GM23248 (cell line): ENCODE results near the gene LFNG. TPM values are rescaled to one million over a fixed set of nuclear protein-coding genes. Genes with fewer than 3 reads are reported as not detected.

Experiments used
- DNase-seq: peaks from one replicate; pipeline ENCODE4 v3.0.0-alpha.2; 2015
- H2AFZ ChIP-seq: fragments of 200-600 bp; sonication (generic); 2 replicates; pipeline ENCODE4 v1.6.1; 2016; ENCODE audit warnings: antibody characterized with exemption
- H3F3A ChIP-seq: fragments of 200-600 bp; sonication (generic); 2 replicates; pipeline ENCODE4 v1.6.1; 2016; ENCODE audit warnings: mild to moderate bottlenecking, antibody characterized with exemption, mixed run types; ENCODE audit not compliant: insufficient read depth
- H3K27ac ChIP-seq: fragments of 200-600 bp; sonication (generic); 2 replicates; pipeline ENCODE4 v1.5.1; 2016; ENCODE audit warnings: mild to moderate bottlenecking
- H3K27me3 ChIP-seq: fragments of 200-600 bp; sonication (generic); replicated peaks from 2 replicates; pipeline ENCODE4 v1.6.1; 2016; ENCODE audit warnings: mild to moderate bottlenecking; ENCODE audit not compliant: insufficient read depth
- H3K36me3 ChIP-seq: fragments of 200-600 bp; sonication (generic); 2 replicates; pipeline ENCODE4 v1.6.1; 2016; ENCODE audit warnings: low read depth, mild to moderate bottlenecking
- H3K4me1 ChIP-seq: fragments of 200-600 bp; sonication (generic); 2 replicates; pipeline ENCODE4 v1.6.1; 2016; ENCODE audit warnings: mild to moderate bottlenecking; ENCODE audit not compliant: insufficient read depth
- H3K4me2 ChIP-seq: fragments of 200-600 bp; sonication (generic); one replicate; pipeline ENCODE4 v1.6.1; 2016; ENCODE audit warnings: mild to moderate bottlenecking; ENCODE audit not compliant: unreplicated experiment
- H3K4me3 ChIP-seq: fragments of 200-600 bp; sonication (generic); 2 replicates; pipeline ENCODE4 v1.5.1; 2016; ENCODE audit warnings: mild to moderate bottlenecking
- H3K79me2 ChIP-seq: fragments of 200-600 bp; sonication (generic); 2 replicates; pipeline ENCODE4 v1.6.1; 2016; ENCODE audit warnings: mild to moderate bottlenecking; ENCODE audit not compliant: insufficient read depth
- H3K9ac ChIP-seq: fragments of 200-600 bp; sonication (generic); 2 replicates; pipeline ENCODE4 v1.6.1; 2016; ENCODE audit warnings: mild to moderate bottlenecking
- H3K9me2 ChIP-seq: fragments of 200-600 bp; sonication (generic); 2 replicates; pipeline ENCODE4 v1.6.1; 2016; ENCODE audit warnings: mixed run types, mild to moderate bottlenecking, moderate library complexity; ENCODE audit not compliant: insufficient read depth
- H3K9me3 ChIP-seq: fragments of 200-600 bp; sonication (generic); one replicate; pipeline ENCODE4 v1.6.1; 2017; ENCODE audit warnings: low read depth
- H4K20me1 ChIP-seq: fragments of 200-600 bp; sonication (generic); 2 replicates; pipeline ENCODE4 v1.6.0; 2016; ENCODE audit not compliant: insufficient read depth
- EZH2 ChIP-seq: fragments of 200-600 bp; sonication (generic); IDR thresholded peaks from 2 replicates; pipeline ENCODE4 v1.6.1; 2018; ENCODE audit warnings: antibody characterized with exemption, mild to moderate bottlenecking; ENCODE audit not compliant: insufficient read depth, poor library complexity, severe bottlenecking
- EZH2phosphoT487 ChIP-seq: fragments of 200-600 bp; sonication (generic); IDR thresholded peaks from 2 replicates; pipeline ENCODE4 v1.6.1; 2018; ENCODE audit warnings: antibody characterized with exemption, moderate library complexity, mild to moderate bottlenecking, low read depth; ENCODE audit not compliant: insufficient read depth
- WGBS, 2 experiments: methylation state at CpG; one replicate each; pipeline ENCODE4 v1.1.6; 2015 to 2017; ENCODE audit warnings: low lambda C conversion rate in 2 of 2, low coverage in 1 of 2; ENCODE audit errors: missing lambda C conversion rate in 2 of 2; 5-methylcytosine and 5-hydroxymethylcytosine counted together
- in situ Hi-C: fragments of 300-500 bp; cut with MboI; formaldehyde crosslinking; loops from 2 replicates; pipeline ENCODE4 v1.15.0; 2020
- microRNA-seq: library from miRNA; unstranded; fragments of <30 nt; microRNA quantifications from one replicate; pipeline ENCODE4, GENCODE V29; 2016; ENCODE audit warnings: borderline number of aligned reads
- polyA plus RNA-seq: library from polyadenylated mRNA; unstranded; fragments of >200 nt; fragmentation: Nextera tagmentation; extraction: Ambion mirVana; gene quantifications from 2 replicates; pipeline ENCODE4 v1.2.1, GENCODE V29; 2016
- small RNA-seq: library from RNA; depleted of rRNA; stranded (forward); fragments of <200 nt; gene quantifications from one replicate; pipeline ENCODE3, GENCODE V24; 2014; ENCODE audit warnings: low read depth, low replicate concordance
- total RNA-seq: library from RNA; depleted of rRNA; stranded (reverse); fragments of >200 nt; shearing (Covaris generic); gene quantifications from 2 replicates; pipeline ENCODE4 v1.2.3, GENCODE V29; 2014; rRNA removed

The LFNG gene
- total and polyA plus RNA-seq, 2 experiments from 2014 or later, result 0.18 to 3.6 TPM

DNA sequence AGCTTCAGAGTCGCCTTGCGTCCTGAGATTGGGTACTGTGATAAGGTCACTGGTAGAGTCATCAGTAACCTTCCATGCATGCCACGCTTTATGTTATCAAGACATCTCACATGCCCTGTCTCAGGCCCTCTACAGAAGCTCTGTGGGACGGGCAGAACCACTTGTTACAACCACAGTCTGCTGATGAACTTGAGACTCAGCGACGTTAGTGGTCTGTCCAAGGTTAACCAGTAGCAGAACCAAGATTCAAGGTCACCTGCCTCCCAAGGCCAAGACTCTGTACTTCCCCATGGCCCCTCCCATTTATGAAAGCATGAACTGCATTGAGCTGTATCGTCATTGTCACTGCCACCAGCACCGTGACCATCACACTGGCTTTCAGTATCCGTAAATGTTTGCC is 54.2 kb downstream of the LFNG start:
- no peak for DNase-seq
- TF ChIP-seq EZH2 (no peak), EZH2phosphoT487 (no peak)
- no peak overlapping the region for H3K4me3 ChIP-seq
- WGBS, 2 experiments, result 86 to 88% methylated on average over 9 of the region's 9 CpGs
- in situ Hi-C loops, result no loop called here
- no peaks in the 10 kb centered on the region for H4K20me1 ChIP-seq
- H3K9me3 ChIP-seq, result no peaks in the 10 kb centered on the region
- H3K4me1 ChIP-seq, result no peaks in the 10 kb centered on the region
- no peaks in the 10 kb centered on the region for H3K9me2 ChIP-seq
- H3K27me3 ChIP-seq, result no peaks in the 10 kb centered on the region
- no peaks in the 10 kb centered on the region for H3K79me2 ChIP-seq
- no peak overlapping the region for H2AFZ ChIP-seq
- no peak overlapping the region for H3K9ac ChIP-seq
- H3K27ac ChIP-seq, result no peak overlapping the region
- 0 out of 2 replicates have a peak, but pooled peaks cover 4% of the 10 kb centered on the region for H3K36me3 ChIP-seq
- no peaks in the 10 kb centered on the region for H3F3A ChIP-seq
- no peak overlapping the region for H3K4me2 ChIP-seq

DNA sequence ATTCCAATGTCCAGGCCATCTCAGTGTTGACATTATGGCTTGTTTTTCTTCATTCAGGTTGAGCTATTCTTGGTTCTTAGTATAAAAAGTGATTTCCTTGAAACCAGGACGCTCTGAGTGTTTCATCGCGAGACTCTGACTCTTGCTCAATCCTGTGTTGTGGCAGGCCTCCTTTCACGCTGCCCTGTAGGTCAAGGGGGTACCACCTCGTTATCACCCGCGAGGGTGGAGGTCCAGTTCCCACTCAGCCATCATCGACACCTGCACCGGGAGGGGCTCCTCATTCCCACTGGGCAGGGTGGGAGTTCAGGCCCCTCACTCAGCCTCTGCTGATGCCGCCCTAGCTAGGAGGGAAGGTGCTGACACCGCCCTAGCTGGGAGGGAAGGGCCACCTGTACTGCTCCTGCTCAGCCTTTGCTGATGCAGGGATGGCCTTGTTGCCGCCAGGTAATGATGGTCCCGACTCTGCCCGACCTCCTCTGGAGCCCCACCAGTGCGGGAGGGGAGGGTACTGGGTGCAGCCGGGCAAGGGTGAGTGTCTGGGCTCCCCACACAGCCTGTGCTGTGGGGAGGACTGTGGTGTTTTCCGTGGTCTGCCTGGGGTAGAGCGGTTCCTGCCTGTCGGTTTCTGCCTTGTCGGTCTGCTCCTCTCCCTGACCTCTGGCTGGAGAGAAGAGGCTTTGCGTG is 55.6 kb downstream of the LFNG start:
- Histone ChIP-seq H3K4me3 (no peak overlapping the region), H3K79me2 (no peaks in the 10 kb centered on the region), H3K36me3 (0 out of 2 replicates have a peak, but pooled peaks cover 4% of the 10 kb centered on the region), H3K9me2 (no peaks in the 10 kb centered on the region), H3K9me3 (no peaks in the 10 kb centered on the region), H3K27me3 (no peaks in the 10 kb centered on the region), H3K4me1 (no peaks in the 10 kb centered on the region), H3K27ac (no peak overlapping the region), H3K9ac (no peak overlapping the region), H3K4me2 (no peak overlapping the region), H4K20me1 (no peaks in the 10 kb centered on the region), H2AFZ (no peak overlapping the region), H3F3A (no peaks in the 10 kb centered on the region)
- no peak for TF ChIP-seq EZH2phosphoT487
- TF ChIP-seq EZH2, result no peak
- 93 to 96% methylated on average over 21 of the region's 21 CpGs for WGBS, 2 experiments
- in situ Hi-C loops, result no loop called here
- no peak for DNase-seq

DNA sequence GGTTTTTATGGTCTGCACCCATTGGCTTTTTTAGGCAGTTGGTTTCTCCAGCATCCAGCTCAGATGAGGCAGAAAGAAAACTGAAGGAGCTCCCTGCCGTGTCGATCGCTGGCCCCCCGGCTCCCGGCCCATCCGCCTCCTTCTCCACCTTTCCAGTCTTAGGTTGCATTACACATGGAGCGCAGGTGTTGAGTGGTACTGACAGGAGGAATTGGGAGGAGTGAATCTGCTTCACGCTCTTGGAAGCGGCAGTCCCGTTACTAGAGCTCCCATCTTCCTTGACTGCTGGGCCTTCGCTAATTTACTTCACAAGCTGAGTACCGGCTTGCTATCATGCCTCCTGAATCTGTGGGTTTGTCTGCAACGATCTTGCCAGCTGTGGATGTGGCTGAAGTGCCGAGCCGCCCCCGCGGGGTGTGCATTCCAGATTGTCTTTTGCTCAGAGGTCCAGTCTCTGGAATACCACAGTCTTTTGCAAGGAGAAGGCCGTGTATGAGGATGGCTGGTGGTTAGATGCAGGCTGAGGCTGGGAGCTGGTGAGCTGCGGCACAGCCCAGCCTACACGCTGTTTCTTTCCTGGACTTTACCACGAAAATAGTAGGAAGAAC is 56.3 kb downstream of the LFNG start:
- H3K4me3 ChIP-seq, result no peak overlapping the region
- H3K4me1 ChIP-seq, result no peaks in the 10 kb centered on the region
- in situ Hi-C loops, result no loop called here
- 0 out of 2 replicates have a peak, but pooled peaks cover 4% of the 10 kb centered on the region for H3K36me3 ChIP-seq
- no peak for DNase-seq
- H3K27ac ChIP-seq, result no peak overlapping the region
- no peak overlapping the region for H3K9ac ChIP-seq
- no peak overlapping the region for H3K4me2 ChIP-seq
- no peaks in the 10 kb centered on the region for H3K27me3 ChIP-seq
- no peaks in the 10 kb centered on the region for H3F3A ChIP-seq
- H4K20me1 ChIP-seq, result no peaks in the 10 kb centered on the region
- TF ChIP-seq EZH2phosphoT487, result no peak
- TF ChIP-seq EZH2, result no peak
- no peaks in the 10 kb centered on the region for H3K9me3 ChIP-seq
- H3K9me2 ChIP-seq, result no peaks in the 10 kb centered on the region
- WGBS, 2 experiments, result 95 to 97% methylated on average over 21 of the region's 21 CpGs
- H3K79me2 ChIP-seq, result no peaks in the 10 kb centered on the region
- no peak overlapping the region for H2AFZ ChIP-seq

DNA sequence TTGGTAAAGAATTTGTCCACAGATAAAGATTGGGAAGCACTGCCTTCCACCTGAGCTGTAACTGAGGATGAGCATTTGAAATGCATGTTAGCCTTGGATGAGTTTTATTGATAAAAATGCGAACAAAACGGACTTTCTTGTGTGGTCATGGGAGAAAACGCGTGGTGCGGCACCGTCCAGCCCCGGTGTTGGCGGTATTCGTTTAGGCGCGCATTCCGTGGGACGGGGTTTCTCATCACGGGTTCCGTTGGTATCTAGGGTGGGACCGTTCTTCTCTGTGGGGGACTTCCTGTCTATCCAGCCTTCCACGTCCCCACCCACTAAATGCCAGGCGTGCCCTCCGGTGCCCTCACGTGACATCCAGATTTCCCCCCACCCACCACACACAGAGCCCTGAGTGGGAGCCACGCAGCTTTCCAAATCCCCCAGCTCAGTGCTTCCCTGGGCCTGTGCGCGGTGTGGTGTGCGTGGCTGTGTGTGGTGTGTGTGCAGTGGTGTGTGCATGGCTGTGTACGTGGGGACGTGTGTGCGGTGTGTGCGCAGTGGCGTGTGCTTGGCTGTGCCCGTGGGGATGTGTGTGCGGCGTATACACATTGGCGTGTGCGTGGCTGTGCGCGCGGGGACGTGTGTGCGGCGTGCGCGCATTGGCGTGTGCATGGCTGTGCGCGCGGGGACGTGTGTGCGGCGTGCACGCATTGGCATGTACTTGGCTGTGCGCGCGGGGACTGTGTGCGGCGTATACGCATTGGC is 57.3 kb downstream of the LFNG start:
- H3K9me3 ChIP-seq, result no peaks in the 10 kb centered on the region
- no peaks in the 10 kb centered on the region for H4K20me1 ChIP-seq
- no peak for TF ChIP-seq EZH2phosphoT487
- TF ChIP-seq EZH2, result no peak
- 0 out of 2 replicates have a peak, but pooled peaks cover 4% of the 10 kb centered on the region for H3K36me3 ChIP-seq
- H3K4me2 ChIP-seq, result no peak overlapping the region
- no peak overlapping the region for H3K4me3 ChIP-seq
- H3K27me3 ChIP-seq, result no peaks in the 10 kb centered on the region
- H3F3A ChIP-seq, result no peaks in the 10 kb centered on the region
- H3K9me2 ChIP-seq, result no peaks in the 10 kb centered on the region
- H3K79me2 ChIP-seq, result no peaks in the 10 kb centered on the region
- H3K9ac ChIP-seq, result no peak overlapping the region
- no peak overlapping the region for H2AFZ ChIP-seq
- no peak for DNase-seq
- H3K4me1 ChIP-seq, result no peaks in the 10 kb centered on the region
- 92 to 97% methylated on average over 34 to 56 of the region's 56 CpGs for WGBS, 2 experiments
- H3K27ac ChIP-seq, result no peak overlapping the region
- in situ Hi-C loops, result no loop called here

Small RNA genes within 50 kb of the gene (microRNA-seq; reads per million reads assigned to microRNA genes)
- not detected for gene MIR4648

Small RNA genes within 50 kb of the gene (small RNA-seq; reads per million reads assigned to genes)
- gene MIR4648, result not detected

Other genes starting within 250 kb of the LFNG start
- gene SNX8, start 205.3 kb upstream of the LFNG start, total RNA-seq, result 13.1 and 23.8 TPM in 2 replicates
- gene SNX8, start 205.3 kb upstream of the LFNG start, polyA plus RNA-seq, result 36.8 and 44.4 TPM in 2 replicates
- gene EIF3B, start 164.9 kb upstream of the LFNG start, total RNA-seq, result 180 and 212 TPM in 2 replicates
- 79.5 and 82.5 TPM in 2 replicates for gene EIF3B, start 164.9 kb upstream of the LFNG start, polyA plus RNA-seq
- gene CHST12, start 116.2 kb upstream of the LFNG start, total RNA-seq, result 9.0 and 10.6 TPM in 2 replicates
- gene CHST12, start 116.2 kb upstream of the LFNG start, polyA plus RNA-seq, result 33.7 and 36.8 TPM in 2 replicates
- gene GRIFIN, start 43.4 kb upstream of the LFNG start, total RNA-seq, result not detected in 2 replicates
- gene GRIFIN, start 43.4 kb upstream of the LFNG start, polyA plus RNA-seq, result not detected in 2 replicates
- 37.9 and 39.7 TPM in 2 replicates for gene BRAT1, start 35.8 kb downstream of the LFNG start, total RNA-seq
- gene BRAT1, start 35.8 kb downstream of the LFNG start, polyA plus RNA-seq, result 28.6 and 32.4 TPM in 2 replicates
- 14.9 and 24.4 TPM in 2 replicates for gene IQCE, start 39.2 kb downstream of the LFNG start, total RNA-seq
- 12.1 and 14.7 TPM in 2 replicates for gene IQCE, start 39.2 kb downstream of the LFNG start, polyA plus RNA-seq
- 25.3 and 33.6 TPM in 2 replicates for gene TTYH3, start 112.2 kb downstream of the LFNG start, total RNA-seq
- gene TTYH3, start 112.2 kb downstream of the LFNG start, polyA plus RNA-seq, result 43.5 and 46.0 TPM in 2 replicates
- gene AMZ1, start 168.4 kb downstream of the LFNG start, total RNA-seq, result 3.4 and 4.4 TPM in 2 replicates
- 5.9 TPM in 2 replicates for gene AMZ1, start 168.4 kb downstream of the LFNG start, polyA plus RNA-seq